T-helper 1 cell treated with Interleukin-12 subunit alpha and Interleukin-12 subunit beta and Interleukin-4 antibody, amounts not matched to agents 30 ng/mL and 1 ng/mL, for 36 hours (primary cell): ENCODE results near the gene KCNT1. TPM values are rescaled to one million over a fixed set of nuclear protein-coding genes. Genes with fewer than 3 reads are reported as not detected.

Experiments
- intact Hi-C: fragments of 100-400 bp; cut with micrococcal nuclease; formaldehyde crosslinking; loops from one replicate; pipeline ENCODE4 v1.15.1; 2024
- total RNA-seq: library from RNA; stranded (reverse); gene quantifications from 2 replicates; pipeline ENCODE4 v1.2.3, GENCODE V29; 2022

KCNT1 gene
- total RNA-seq, 1 donor from 2014 or later, result not detected

DNA sequence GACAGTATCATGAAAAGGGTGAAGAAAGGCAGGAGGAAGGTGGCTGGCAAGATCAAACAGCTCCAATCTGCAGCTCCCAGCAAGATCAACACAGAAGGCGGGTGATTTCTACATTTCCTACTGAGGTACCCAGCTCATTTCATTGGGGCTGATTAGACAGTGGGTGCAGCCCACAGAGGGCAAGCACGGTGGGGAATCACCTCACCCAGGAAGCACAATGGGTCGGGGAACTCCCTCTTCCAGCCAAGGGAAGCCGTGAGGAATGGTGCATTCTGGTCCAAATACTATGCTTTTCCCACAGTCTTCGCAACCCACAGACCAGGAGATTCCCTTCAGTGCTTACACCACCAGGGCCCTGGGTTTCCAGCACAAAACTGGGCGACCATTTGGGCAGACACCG lies 138.6 kb downstream of the KCNT1 start:
- intact Hi-C loops, result no loop called here

Other genes starting within 250 kb of the KCNT1 start
- 0.07 and 0.49 TPM in 2 replicates for gene PPP1R26, start 222.4 kb upstream of the KCNT1 start, total RNA-seq
- 31.9 and 37.0 TPM in 2 replicates for gene MRPS2, start 201.5 kb upstream of the KCNT1 start, total RNA-seq
- not detected in 2 replicates for gene LCN1, start 180.7 kb upstream of the KCNT1 start, total RNA-seq
- gene OBP2A, start 156.1 kb upstream of the KCNT1 start, total RNA-seq, result not detected in 2 replicates
- not detected in 2 replicates for gene PAEP, start 140.4 kb upstream of the KCNT1 start, total RNA-seq
- gene GLT6D1, start 62.6 kb upstream of the KCNT1 start, total RNA-seq, result not detected in 2 replicates
- not detected in 2 replicates for gene LCN9, start 38.9 kb upstream of the KCNT1 start, total RNA-seq
- not detected in 2 replicates for gene SOHLH1, start 2.7 kb upstream of the KCNT1 start, total RNA-seq
- 22.9 and 25.2 TPM in 2 replicates for gene CAMSAP1, start 205.4 kb downstream of the KCNT1 start, total RNA-seq